IgD-negative memory B cell (primary cell): ENCODE results near the gene SMAD3. TPM values are rescaled to one million over a fixed set of nuclear protein-coding genes. Genes with fewer than 3 reads are reported as not detected.
"Not testable (repeated sequence)": the region's sequence is repeated elsewhere in the genome, so short reads cannot be mapped to it uniquely, and the experiment has no call there.

Experiments
- H3K27ac Mint-ChIP-seq, 3 donors: one replicate each; pipeline ENCODE4 v1.8.0; 2020 to 2022; ENCODE audit warnings: mild to moderate bottlenecking in 3 of 3, mixed read lengths in 3 of 3, moderate library complexity in 1 of 3
- H3K27me3 Mint-ChIP-seq: one replicate; pipeline ENCODE4 v1.8.0; 2021; ENCODE audit warnings: mixed read lengths
- H3K36me3 Mint-ChIP-seq: one replicate; pipeline ENCODE4 v1.8.0; 2020; ENCODE audit warnings: mild to moderate bottlenecking, mixed read lengths
- H3K4me1 Mint-ChIP-seq, 3 donors: one replicate each; pipeline ENCODE4 v1.8.0; 2020 to 2022; ENCODE audit warnings: mixed read lengths in 3 of 3, mild to moderate bottlenecking in 1 of 3
- H3K4me3 Mint-ChIP-seq, 4 donors: one replicate each; pipeline ENCODE4 v1.8.0; 2020 to 2022; ENCODE audit warnings: mild to moderate bottlenecking in 4 of 4, mixed read lengths in 4 of 4, moderate library complexity in 3 of 4
- H3K9me3 Mint-ChIP-seq, 3 donors: one replicate each; pipeline ENCODE4 v1.8.0; 2020 to 2021; ENCODE audit warnings: mixed read lengths in 3 of 3, mild to moderate bottlenecking in 1 of 3
- polyA plus RNA-seq: library from polyadenylated mRNA; unstranded; fragments of 300-500 nt; fragmentation: Illumina TruSeq; gene quantifications from one replicate; pipeline ENCODE4 v1.2.3, GENCODE V29; 2021

SMAD3 gene
- polyA plus RNA-seq, 1 donor from 2014 or later, result 32.4 TPM

- Mint-ChIP-seq H3K9me3 (no peaks in the 10 kb centered on the region), H3K27me3 (no peaks in the 10 kb centered on the region), H3K4me3 (peak overlapping the region in 1 of 4 donors; percentile 41), H3K36me3 (peaks cover 6% of the 10 kb centered on the region), H3K27ac (no peak overlapping the region), H3K4me1 (peaks cover 46 to 82% (median 74%) of the 10 kb centered on the region in 3 donors)
These were observed 77.3 kb downstream of the SMAD3 start for GRCh38 chr15:67142767-67143100.

GRCh38 chr15:67143646-67144045, 78.2 kb downstream of the SMAD3 start:
- Mint-ChIP-seq H3K27me3 (no peaks in the 10 kb centered on the region), H3K36me3 (peaks cover 6% of the 10 kb centered on the region), H3K4me3 (no peak overlapping the region), H3K4me1 (peaks cover 51 to 86% (median 77%) of the 10 kb centered on the region in 3 donors), H3K9me3 (no peaks in the 10 kb centered on the region), H3K27ac (peak overlapping the region in 1 of 3 donors; percentile 31)

- Mint-ChIP-seq H3K27ac (no peak overlapping the region), H3K4me3 (peak overlapping the region in 1 of 4 donors; percentile 23), H3K36me3 (peaks cover 6% of the 10 kb centered on the region), H3K27me3 (no peaks in the 10 kb centered on the region), H3K9me3 (no peaks in the 10 kb centered on the region), H3K4me1 (peaks cover 56 to 87% (median 83%) of the 10 kb centered on the region in 3 donors)
These were observed 79.4 kb downstream of the SMAD3 start for GRCh38 chr15:67144609-67145311.

- no peak overlapping the region for H3K27ac Mint-ChIP-seq
These were observed 79.9 kb downstream of the SMAD3 start for GRCh38 chr15:67145312-67145610.

GRCh38 chr15:67145710-67146109, 80.3 kb downstream of the SMAD3 start:
- no peak overlapping the region for H3K4me3 Mint-ChIP-seq
- peaks cover 51 to 87% (median 82%) of the 10 kb centered on the region in 3 donors for H3K4me1 Mint-ChIP-seq
- H3K9me3 Mint-ChIP-seq, result no peaks in the 10 kb centered on the region
- H3K27ac Mint-ChIP-seq, result peak overlapping the region in 1 of 3 donors; percentile 88
- H3K36me3 Mint-ChIP-seq, result no peaks in the 10 kb centered on the region
- no peaks in the 10 kb centered on the region for H3K27me3 Mint-ChIP-seq

More at GRCh38 chr15:67145312-67145610, 79.9 kb downstream of the SMAD3 start:
- Mint-ChIP-seq H3K4me1 (peaks cover 52 to 87% (median 83%) of the 10 kb centered on the region in 3 donors), H3K4me3 (no peak overlapping the region), H3K36me3 (peaks cover 4% of the 10 kb centered on the region), H3K27me3 (no peaks in the 10 kb centered on the region), H3K9me3 (no peaks in the 10 kb centered on the region)

- no peak overlapping the region for H3K4me3 Mint-ChIP-seq
- no peaks in the 10 kb centered on the region for H3K9me3 Mint-ChIP-seq
- H3K36me3 Mint-ChIP-seq, result no peaks in the 10 kb centered on the region
These were observed 80.8 kb downstream of the SMAD3 start for GRCh38 chr15:67146234-67146633.

GRCh38 chr15:67146875-67147381, 81.5 kb downstream of the SMAD3 start:
- Mint-ChIP-seq H3K27me3 (no peaks in the 10 kb centered on the region), H3K9me3 (no peaks in the 10 kb centered on the region), H3K27ac (peak overlapping the region in 2 of 3 donors; percentile 81 to 89), H3K36me3 (no peaks in the 10 kb centered on the region), H3K4me1 (peaks cover 52 to 81% (median 73%) of the 10 kb centered on the region in 3 donors), H3K4me3 (no peak overlapping the region)

More at GRCh38 chr15:67146234-67146633, 80.8 kb downstream of the SMAD3 start:
- H3K27ac Mint-ChIP-seq, result peak overlapping the region; percentile 16 to 89 (median 88)
- no peaks in the 10 kb centered on the region for H3K27me3 Mint-ChIP-seq
- peaks cover 48 to 83% (median 77%) of the 10 kb centered on the region in 3 donors for H3K4me1 Mint-ChIP-seq

- Mint-ChIP-seq H3K4me1 (peaks cover 55 to 81% (median 73%) of the 10 kb centered on the region in 3 donors), H3K9me3 (no peaks in the 10 kb centered on the region), H3K27ac (peak overlapping the region in 1 of 3 donors; percentile 81), H3K4me3 (no peak overlapping the region), H3K27me3 (no peaks in the 10 kb centered on the region), H3K36me3 (no peaks in the 10 kb centered on the region)
These were observed 82.1 kb downstream of the SMAD3 start for GRCh38 chr15:67147396-67147949.

GRCh38 chr15:67148196-67148701, 82.8 kb downstream of the SMAD3 start:
- peak overlapping the region in 2 of 4 donors; percentile 19 to 72 for H3K4me3 Mint-ChIP-seq
- no peaks in the 10 kb centered on the region for H3K9me3 Mint-ChIP-seq
- peaks cover 56 to 80% (median 70%) of the 10 kb centered on the region in 3 donors for H3K4me1 Mint-ChIP-seq
- H3K27me3 Mint-ChIP-seq, result no peaks in the 10 kb centered on the region
- H3K36me3 Mint-ChIP-seq, result no peaks in the 10 kb centered on the region
- H3K27ac Mint-ChIP-seq, result peak overlapping the region in 2 of 3 donors; percentile 8 to 45

GRCh38 chr15:67149068-67149772, 83.8 kb downstream of the SMAD3 start:
- peaks cover under 1% of the 10 kb centered on the region for H3K36me3 Mint-ChIP-seq
- H3K27ac Mint-ChIP-seq, result peak overlapping the region; percentile 28 to 84 (median 45)
- H3K9me3 Mint-ChIP-seq, result no peaks in the 10 kb centered on the region
- H3K27me3 Mint-ChIP-seq, result no peaks in the 10 kb centered on the region
- peak overlapping the region in 2 of 4 donors; percentile 17 to 72 for H3K4me3 Mint-ChIP-seq
- H3K4me1 Mint-ChIP-seq, result peaks cover 58 to 74% (median 72%) of the 10 kb centered on the region in 3 donors

- Mint-ChIP-seq H3K4me3 (peak overlapping the region in 2 of 4 donors; percentile 58 to 77), H3K4me1 (peaks cover 58 to 72% (median 71%) of the 10 kb centered on the region in 3 donors), H3K27me3 (no peaks in the 10 kb centered on the region), H3K9me3 (no peaks in the 10 kb centered on the region), H3K36me3 (peaks cover 3% of the 10 kb centered on the region), H3K27ac (peak overlapping the region in 1 of 3 donors; percentile 53)
These were observed 84.3 kb downstream of the SMAD3 start for GRCh38 chr15:67149773-67150022.

- Mint-ChIP-seq H3K4me1 (peaks cover 58 to 66% (median 66%) of the 10 kb centered on the region in 3 donors), H3K27me3 (no peaks in the 10 kb centered on the region), H3K4me3 (peak overlapping the region in 2 of 4 donors; percentile 76 to 77), H3K36me3 (peaks cover 5% of the 10 kb centered on the region), H3K9me3 (no peaks in the 10 kb centered on the region), H3K27ac (no peak overlapping the region)
These were observed 84.8 kb downstream of the SMAD3 start for GRCh38 chr15:67150023-67150860.

GRCh38 chr15:67152429-67152828, 87.0 kb downstream of the SMAD3 start:
- no peaks in the 10 kb centered on the region for H3K9me3 Mint-ChIP-seq
- no peaks in the 10 kb centered on the region for H3K27me3 Mint-ChIP-seq
- no peak overlapping the region for H3K27ac Mint-ChIP-seq
- H3K4me3 Mint-ChIP-seq, result peak overlapping the region in 2 of 4 donors; percentile 39 to 58
- H3K4me1 Mint-ChIP-seq, result peaks cover 50 to 59% (median 50%) of the 10 kb centered on the region in 3 donors
- peaks cover 14% of the 10 kb centered on the region for H3K36me3 Mint-ChIP-seq

GRCh38 chr15:67153044-67153443, 87.6 kb downstream of the SMAD3 start:
- Mint-ChIP-seq H3K4me1 (peaks cover 44 to 59% (median 47%) of the 10 kb centered on the region in 3 donors), H3K4me3 (peak overlapping the region in 1 of 4 donors; percentile 39), H3K36me3 (peaks cover 16% of the 10 kb centered on the region)
- not testable (repeated sequence) for H3K27me3 Mint-ChIP-seq, H3K9me3 Mint-ChIP-seq, H3K27ac Mint-ChIP-seq
